Measurements from ENCODE around the gene PRR29. TPM values are rescaled to one million over a fixed set of nuclear protein-coding genes. Genes with fewer than 3 reads are reported as not detected.

PRR29 gene
- total and polyA plus RNA-seq, 4 donors, result 0.02 to 0.35 (median 0.14) TPM; not detected in 1

DNA sequence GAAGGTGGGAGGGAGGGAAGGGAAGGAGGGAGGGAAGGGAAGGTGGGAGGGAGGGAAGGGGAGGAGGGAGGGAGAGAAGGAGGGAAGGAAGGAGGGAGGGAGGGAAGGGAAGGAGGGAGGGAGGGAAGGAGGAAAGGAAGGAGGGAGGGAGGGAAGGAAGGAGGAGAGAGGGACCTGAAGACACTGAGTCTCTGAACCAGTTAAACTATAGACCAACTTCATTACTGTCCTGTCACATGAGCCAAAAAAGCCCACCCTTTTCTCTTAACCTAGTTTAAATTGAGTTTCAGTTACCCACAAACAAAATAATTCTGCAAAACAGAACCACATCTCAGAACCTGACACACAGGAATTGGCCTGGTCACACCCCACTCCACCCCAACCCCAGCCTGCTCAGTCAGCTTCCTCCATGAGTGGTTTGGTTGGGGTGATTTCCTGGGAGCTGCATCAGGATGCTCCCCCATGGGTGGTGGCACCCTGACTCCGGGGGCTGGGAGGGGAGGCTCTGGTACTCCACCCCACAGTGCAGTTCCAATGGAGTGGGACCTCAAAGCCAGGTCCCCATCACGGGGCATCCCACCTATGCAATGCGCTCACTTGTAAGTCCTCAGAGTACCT is 4.7 kb upstream of the PRR29 start:
- Histone ChIP-seq H3K27ac (ENCODE audit: low read depth in 1 of 2, low read length in 2 of 2) (no peak overlapping the region), H3K9me3 (ENCODE audit: control insufficient read depth in 4 of 4, low read length in 3 of 4) (no peaks in the 10 kb centered on the region), H3K36me3 (ENCODE audit: control insufficient read depth in 4 of 4, insufficient read depth in 3 of 4, low read depth in 1 of 4, low read length in 3 of 4) (no peaks in the 10 kb centered on the region), H3K4me3 (ENCODE audit: low read depth in 1 of 3, low read length in 3 of 3) (no peak overlapping the region), H3K27me3 (ENCODE audit: control insufficient read depth in 4 of 4, insufficient read depth in 4 of 4, low read length in 3 of 4) (no peaks in the 10 kb centered on the region), H3K4me1 (ENCODE audit: control insufficient read depth in 4 of 4, insufficient read depth in 4 of 4, low read length in 3 of 4) (peaks cover 0 to 9% (median 5%) of the 10 kb centered on the region in 4 donors), H3K9ac (ENCODE audit: low read depth in 1 of 2, low read length in 2 of 2) (no peak overlapping the region)
- WGBS, result 72% methylated on average over 3 of the region's 3 CpGs
- TF ChIP-seq, protein P1, sequence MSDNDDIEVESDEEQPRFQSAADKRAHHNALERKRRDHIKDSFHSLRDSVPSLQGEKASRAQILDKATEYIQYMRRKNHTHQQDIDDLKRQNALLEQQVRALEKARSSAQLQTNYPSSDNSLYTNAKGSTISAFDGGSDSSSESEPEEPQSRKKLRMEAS (IDR thresholded peaks at IDR 0.05), result no peak
- TF ChIP-seq, protein P2, sequence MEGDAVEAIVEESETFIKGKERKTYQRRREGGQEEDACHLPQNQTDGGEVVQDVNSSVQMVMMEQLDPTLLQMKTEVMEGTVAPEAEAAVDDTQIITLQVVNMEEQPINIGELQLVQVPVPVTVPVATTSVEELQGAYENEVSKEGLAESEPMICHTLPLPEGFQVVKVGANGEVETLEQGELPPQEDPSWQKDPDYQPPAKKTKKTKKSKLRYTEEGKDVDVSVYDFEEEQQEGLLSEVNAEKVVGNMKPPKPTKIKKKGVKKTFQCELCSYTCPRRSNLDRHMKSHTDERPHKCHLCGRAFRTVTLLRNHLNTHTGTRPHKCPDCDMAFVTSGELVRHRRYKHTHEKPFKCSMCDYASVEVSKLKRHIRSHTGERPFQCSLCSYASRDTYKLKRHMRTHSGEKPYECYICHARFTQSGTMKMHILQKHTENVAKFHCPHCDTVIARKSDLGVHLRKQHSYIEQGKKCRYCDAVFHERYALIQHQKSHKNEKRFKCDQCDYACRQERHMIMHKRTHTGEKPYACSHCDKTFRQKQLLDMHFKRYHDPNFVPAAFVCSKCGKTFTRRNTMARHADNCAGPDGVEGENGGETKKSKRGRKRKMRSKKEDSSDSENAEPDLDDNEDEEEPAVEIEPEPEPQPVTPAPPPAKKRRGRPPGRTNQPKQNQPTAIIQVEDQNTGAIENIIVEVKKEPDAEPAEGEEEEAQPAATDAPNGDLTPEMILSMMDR (IDR thresholded peaks at IDR 0.05; ENCODE audit: low read depth, low read length, missing input control), result no peak
- TF ChIP-seq RXRA (IDR thresholded peaks at IDR 0.05) (no peak), TAF1 (conservative IDR thresholded peaks at IDR 0.05) (no peak), GABPA (IDR thresholded peaks at IDR 0.05 in 1 of 2, conservative IDR thresholded peaks at IDR 0.05 in 1 of 2) (no peak), HNF4A (conservative IDR thresholded peaks at IDR 0.05) (no peak), SP1 (IDR thresholded peaks at IDR 0.05) (no peak), HNF4G (IDR thresholded peaks at IDR 0.05) (no peak), FOXA1 (IDR thresholded peaks at IDR 0.05) (no peak), YY1 (IDR thresholded peaks at IDR 0.05) (no peak)
- TF ChIP-seq, protein P3, sequence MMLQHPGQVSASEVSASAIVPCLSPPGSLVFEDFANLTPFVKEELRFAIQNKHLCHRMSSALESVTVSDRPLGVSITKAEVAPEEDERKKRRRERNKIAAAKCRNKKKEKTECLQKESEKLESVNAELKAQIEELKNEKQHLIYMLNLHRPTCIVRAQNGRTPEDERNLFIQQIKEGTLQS (IDR thresholded peaks at IDR 0.05), result no peak
- no peak for DNase-seq (ENCODE audit: low spot score)

DNA sequence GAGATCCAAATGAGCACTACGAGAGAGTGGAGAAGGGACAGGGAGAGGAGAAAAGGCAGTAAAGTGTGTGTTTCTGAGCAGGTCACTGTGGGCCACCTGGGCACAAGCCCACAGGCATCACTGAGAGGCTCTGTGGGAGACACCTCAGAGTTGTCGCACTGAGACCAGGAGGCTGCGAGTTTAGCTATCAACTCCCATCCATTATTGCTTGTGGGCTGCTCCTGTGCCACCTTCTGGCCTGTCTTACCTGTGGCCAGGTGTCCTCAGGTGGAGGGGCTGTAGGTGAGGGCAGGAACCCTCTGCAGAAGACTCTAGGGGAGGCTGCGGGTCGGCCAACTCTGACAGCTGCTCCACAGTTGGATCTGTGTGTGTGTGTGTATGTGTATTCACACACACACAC is 2.5 kb upstream of the PRR29 start:
- DNase-seq (ENCODE audit: low spot score), result no peak
- TF ChIP-seq EGR1 (IDR thresholded peaks at IDR 0.05; ENCODE audit: low read depth in 2 of 2) (no peak), HNF4G (IDR thresholded peaks at IDR 0.05) (no peak), FOXA1 (IDR thresholded peaks at IDR 0.05) (no peak), RXRA (IDR thresholded peaks at IDR 0.05) (no peak), SP1 (IDR thresholded peaks at IDR 0.05) (no peak), YY1 (IDR thresholded peaks at IDR 0.05) (no peak), HNF4A (conservative IDR thresholded peaks at IDR 0.05) (no peak)
- TF ChIP-seq, protein P2 (IDR thresholded peaks at IDR 0.05; ENCODE audit: low read depth, low read length, missing input control), result no peak
- TF ChIP-seq, protein P4, sequence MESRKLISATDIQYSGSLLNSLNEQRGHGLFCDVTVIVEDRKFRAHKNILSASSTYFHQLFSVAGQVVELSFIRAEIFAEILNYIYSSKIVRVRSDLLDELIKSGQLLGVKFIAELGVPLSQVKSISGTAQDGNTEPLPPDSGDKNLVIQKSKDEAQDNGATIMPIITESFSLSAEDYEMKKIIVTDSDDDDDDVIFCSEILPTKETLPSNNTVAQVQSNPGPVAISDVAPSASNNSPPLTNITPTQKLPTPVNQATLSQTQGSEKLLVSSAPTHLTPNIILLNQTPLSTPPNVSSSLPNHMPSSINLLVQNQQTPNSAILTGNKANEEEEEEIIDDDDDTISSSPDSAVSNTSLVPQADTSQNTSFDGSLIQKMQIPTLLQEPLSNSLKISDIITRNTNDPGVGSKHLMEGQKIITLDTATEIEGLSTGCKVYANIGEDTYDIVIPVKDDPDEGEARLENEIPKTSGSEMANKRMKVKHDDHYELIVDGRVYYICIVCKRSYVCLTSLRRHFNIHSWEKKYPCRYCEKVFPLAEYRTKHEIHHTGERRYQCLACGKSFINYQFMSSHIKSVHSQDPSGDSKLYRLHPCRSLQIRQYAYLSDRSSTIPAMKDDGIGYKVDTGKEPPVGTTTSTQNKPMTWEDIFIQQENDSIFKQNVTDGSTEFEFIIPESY (IDR thresholded peaks at IDR 0.05), result no peak
- TF ChIP-seq, protein P3 (IDR thresholded peaks at IDR 0.05), result no peak
- TF ChIP-seq, protein P5, sequence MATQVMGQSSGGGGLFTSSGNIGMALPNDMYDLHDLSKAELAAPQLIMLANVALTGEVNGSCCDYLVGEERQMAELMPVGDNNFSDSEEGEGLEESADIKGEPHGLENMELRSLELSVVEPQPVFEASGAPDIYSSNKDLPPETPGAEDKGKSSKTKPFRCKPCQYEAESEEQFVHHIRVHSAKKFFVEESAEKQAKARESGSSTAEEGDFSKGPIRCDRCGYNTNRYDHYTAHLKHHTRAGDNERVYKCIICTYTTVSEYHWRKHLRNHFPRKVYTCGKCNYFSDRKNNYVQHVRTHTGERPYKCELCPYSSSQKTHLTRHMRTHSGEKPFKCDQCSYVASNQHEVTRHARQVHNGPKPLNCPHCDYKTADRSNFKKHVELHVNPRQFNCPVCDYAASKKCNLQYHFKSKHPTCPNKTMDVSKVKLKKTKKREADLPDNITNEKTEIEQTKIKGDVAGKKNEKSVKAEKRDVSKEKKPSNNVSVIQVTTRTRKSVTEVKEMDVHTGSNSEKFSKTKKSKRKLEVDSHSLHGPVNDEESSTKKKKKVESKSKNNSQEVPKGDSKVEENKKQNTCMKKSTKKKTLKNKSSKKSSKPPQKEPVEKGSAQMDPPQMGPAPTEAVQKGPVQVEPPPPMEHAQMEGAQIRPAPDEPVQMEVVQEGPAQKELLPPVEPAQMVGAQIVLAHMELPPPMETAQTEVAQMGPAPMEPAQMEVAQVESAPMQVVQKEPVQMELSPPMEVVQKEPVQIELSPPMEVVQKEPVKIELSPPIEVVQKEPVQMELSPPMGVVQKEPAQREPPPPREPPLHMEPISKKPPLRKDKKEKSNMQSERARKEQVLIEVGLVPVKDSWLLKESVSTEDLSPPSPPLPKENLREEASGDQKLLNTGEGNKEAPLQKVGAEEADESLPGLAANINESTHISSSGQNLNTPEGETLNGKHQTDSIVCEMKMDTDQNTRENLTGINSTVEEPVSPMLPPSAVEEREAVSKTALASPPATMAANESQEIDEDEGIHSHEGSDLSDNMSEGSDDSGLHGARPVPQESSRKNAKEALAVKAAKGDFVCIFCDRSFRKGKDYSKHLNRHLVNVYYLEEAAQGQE (IDR thresholded peaks at IDR 0.05), result no peak
- no peak overlapping the region for H3K4me3 ChIP-seq (ENCODE audit: low read depth in 1 of 3, low read length in 3 of 3)
- H3K4me1 ChIP-seq (ENCODE audit: control insufficient read depth in 4 of 4, insufficient read depth in 4 of 4, low read length in 3 of 4), result peaks cover 0 to 10% (median 4%) of the 10 kb centered on the region in 4 donors
- 89% methylated on average over 5 of the region's 5 CpGs for WGBS
- H3K27me3 ChIP-seq (ENCODE audit: control insufficient read depth in 4 of 4, insufficient read depth in 4 of 4, low read length in 3 of 4), result peaks cover 0 to 2% (median 0%) of the 10 kb centered on the region in 4 donors
- H3K27ac ChIP-seq (ENCODE audit: low read depth in 1 of 2, low read length in 2 of 2), result no peak overlapping the region
- no peaks in the 10 kb centered on the region for H3K36me3 ChIP-seq (ENCODE audit: control insufficient read depth in 4 of 4, insufficient read depth in 3 of 4, low read depth in 1 of 4, low read length in 3 of 4)
- H3K9me3 ChIP-seq (ENCODE audit: control insufficient read depth in 4 of 4, low read length in 3 of 4), result no peaks in the 10 kb centered on the region
- no peak overlapping the region for H3K9ac ChIP-seq (ENCODE audit: low read depth in 1 of 2, low read length in 2 of 2)
